GM12891 (cell line): ENCODE results near the gene ELF2.

Experiments used
- POLR2A ChIP-seq: IDR thresholded peaks from 2 replicates; pipeline ENCODE4 v1.6.1; 2011; ENCODE audit warnings: low read depth, low read length, control low read depth
- POLR2AphosphoS5 ChIP-seq: IDR thresholded peaks from 2 replicates; pipeline ENCODE4 v1.6.1; 2011; ENCODE audit warnings: low read depth, low read length, control low read depth
- SPI1 ChIP-seq: IDR thresholded peaks from 2 replicates; pipeline ENCODE4 v1.6.1; 2011; ENCODE audit warnings: low read depth, low read length, control low read depth
- TAF1 ChIP-seq: IDR thresholded peaks from 2 replicates; pipeline ENCODE4 v1.6.1; 2011; ENCODE audit warnings: low read depth, low read length, control low read depth

GRCh38 chr4:139092271-139092670 is 84.7 kb downstream of the ELF2 start:
- TF ChIP-seq POLR2A, result no peak
- no peak for TF ChIP-seq POLR2AphosphoS5
- TF ChIP-seq TAF1, result no peak
- TF ChIP-seq SPI1, result no peak
